ENCODE measurements around the gene RASL12.
"Not testable (repeated sequence)": the region's sequence is repeated elsewhere in the genome, so short reads cannot be mapped to it uniquely, and the experiment has no call there.

RASL12 gene

DNA sequence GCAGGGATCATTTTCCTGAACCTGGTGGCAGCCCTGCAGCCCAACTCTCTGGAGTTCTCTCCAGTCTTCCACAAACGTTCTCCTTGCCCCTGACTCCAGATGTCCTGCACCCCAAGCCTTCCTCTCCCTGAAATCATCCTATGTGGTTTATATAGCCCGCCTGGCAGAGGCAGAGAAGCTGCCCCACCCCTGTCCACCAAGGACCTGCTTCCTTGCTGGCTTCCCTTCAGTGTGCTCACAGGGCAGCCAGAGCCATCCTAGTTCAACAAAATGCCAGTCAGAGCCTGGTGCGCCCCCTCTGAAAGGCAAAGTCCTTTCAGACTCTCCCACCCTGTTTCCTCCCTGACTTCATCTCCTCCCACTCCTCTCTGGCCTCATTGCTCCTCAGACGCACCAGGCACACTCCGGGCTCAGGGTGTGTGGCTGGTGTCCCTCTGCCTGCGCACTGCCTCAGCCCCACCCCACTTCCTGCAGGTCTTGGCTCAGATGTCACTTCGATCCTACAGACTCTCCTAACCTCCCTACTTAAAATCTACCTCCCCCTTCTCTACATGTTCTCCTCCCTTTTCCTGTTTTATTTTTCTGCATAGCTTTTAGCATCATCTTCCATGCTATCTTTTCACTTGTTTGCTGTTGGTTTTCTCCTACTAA lies 14.6 kb upstream of the RASL12 start:
- no peak overlapping the region for H3K27ac ChIP-seq (ENCODE audit: low read depth, low read length)
- H3K36me3 ChIP-seq (ENCODE audit: insufficient read depth, low read length): no peaks in the 10 kb centered on the region
- 0 out of 2 replicates have a peak overlapping the region, but pooled peaks have one; percentile 9 for H3K9ac ChIP-seq (ENCODE audit: low read depth, low read length)
- peaks cover 42% of the 10 kb centered on the region for H3K4me1 ChIP-seq (ENCODE audit: insufficient read depth, low read length)
- 0 out of 2 replicates have a peak overlapping the region, but pooled peaks have one; percentile 7 for H3K4me3 ChIP-seq (ENCODE audit: low read length)
- 24% methylated on average over 7 of the region's 7 CpGs for WGBS
- H3K9me3 ChIP-seq (ENCODE audit: insufficient read depth, low read depth, low read length): no peaks in the 10 kb centered on the region
- H3K27me3 ChIP-seq (ENCODE audit: insufficient read depth, low read length): peaks cover 11% of the 10 kb centered on the region

DNA sequence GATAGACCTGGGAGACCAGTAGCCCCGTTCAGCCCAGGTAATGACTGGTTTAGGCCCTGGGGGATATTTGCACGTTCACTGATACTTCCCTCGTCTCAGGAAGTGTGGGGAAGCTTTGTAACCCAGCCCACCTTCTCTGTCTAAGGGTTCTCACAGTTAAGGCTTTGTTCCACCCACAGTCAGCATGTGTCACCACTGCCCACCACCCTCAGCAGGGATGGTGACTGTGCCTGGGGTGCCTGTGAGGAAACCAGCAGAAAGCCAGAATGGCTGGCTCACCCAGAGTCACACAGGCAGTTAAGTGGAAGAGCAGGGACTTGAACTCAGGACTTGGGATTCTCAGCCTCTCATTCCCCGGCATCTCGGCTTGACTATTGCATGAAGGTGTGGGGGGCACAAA lies 14.0 kb upstream of the RASL12 start:
- no peaks in the 10 kb centered on the region for H3K36me3 ChIP-seq (ENCODE audit: insufficient read depth, low read length)
- no peak overlapping the region for H3K27ac ChIP-seq (ENCODE audit: low read depth, low read length)
- H3K27me3 ChIP-seq (ENCODE audit: insufficient read depth, low read length): peaks cover 11% of the 10 kb centered on the region
- 82% methylated on average over 5 of the region's 5 CpGs for WGBS
- no peak overlapping the region for H3K4me3 ChIP-seq (ENCODE audit: low read length)
- H3K9ac ChIP-seq (ENCODE audit: low read depth, low read length): no peak overlapping the region
- H3K4me1 ChIP-seq (ENCODE audit: insufficient read depth, low read length): peaks cover 39% of the 10 kb centered on the region
- H3K9me3 ChIP-seq (ENCODE audit: insufficient read depth, low read depth, low read length): no peaks in the 10 kb centered on the region

DNA sequence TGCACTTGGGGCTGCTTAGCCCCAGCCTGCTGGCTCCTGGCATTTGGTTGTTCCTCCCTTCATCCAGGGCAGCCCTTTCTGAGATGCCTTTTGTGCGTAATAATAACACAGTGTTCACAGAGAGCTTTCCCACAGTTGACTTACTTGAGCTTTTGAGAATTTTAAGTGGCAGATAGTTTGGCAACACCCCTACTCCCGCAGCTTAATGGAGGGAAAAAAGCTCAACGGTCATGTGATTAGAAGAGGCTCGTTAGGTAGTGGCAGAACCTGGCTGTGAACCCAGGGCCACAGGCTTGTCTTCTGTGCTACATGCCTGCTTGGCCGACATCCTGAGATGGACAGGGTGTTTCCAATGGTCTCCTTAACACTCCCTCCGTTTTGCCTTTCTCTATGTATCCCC lies 13.5 kb upstream of the RASL12 start:
- Histone ChIP-seq H3K9ac (ENCODE audit: low read depth, low read length) (no peak overlapping the region), H3K27me3 (ENCODE audit: insufficient read depth, low read length) (peaks cover 11% of the 10 kb centered on the region), H3K4me3 (ENCODE audit: low read length) (no peak overlapping the region), H3K36me3 (ENCODE audit: insufficient read depth, low read length) (no peaks in the 10 kb centered on the region), H3K9me3 (ENCODE audit: insufficient read depth, low read depth, low read length) (no peaks in the 10 kb centered on the region), H3K27ac (ENCODE audit: low read depth, low read length) (no peak overlapping the region), H3K4me1 (ENCODE audit: insufficient read depth, low read length) (peaks cover 35% of the 10 kb centered on the region)
- 84% methylated on average over 6 of the region's 6 CpGs for WGBS

GRCh38 chr15:65079580-65079979 lies 11.8 kb upstream of the RASL12 start:
- H3K4me3 ChIP-seq (ENCODE audit: low read length): no peak overlapping the region
- H3K36me3 ChIP-seq (ENCODE audit: insufficient read depth, low read length): no peaks in the 10 kb centered on the region
- peaks cover 8% of the 10 kb centered on the region for H3K27me3 ChIP-seq (ENCODE audit: insufficient read depth, low read length)
- H3K9ac ChIP-seq (ENCODE audit: low read depth, low read length): no peak overlapping the region
- H3K4me1 ChIP-seq (ENCODE audit: insufficient read depth, low read length): peaks cover 32% of the 10 kb centered on the region
- H3K9me3 ChIP-seq (ENCODE audit: insufficient read depth, low read depth, low read length): no peaks in the 10 kb centered on the region
- 92% methylated on average over 5 of the region's 5 CpGs for WGBS
- no peak overlapping the region for H3K27ac ChIP-seq (ENCODE audit: low read depth, low read length)

DNA sequence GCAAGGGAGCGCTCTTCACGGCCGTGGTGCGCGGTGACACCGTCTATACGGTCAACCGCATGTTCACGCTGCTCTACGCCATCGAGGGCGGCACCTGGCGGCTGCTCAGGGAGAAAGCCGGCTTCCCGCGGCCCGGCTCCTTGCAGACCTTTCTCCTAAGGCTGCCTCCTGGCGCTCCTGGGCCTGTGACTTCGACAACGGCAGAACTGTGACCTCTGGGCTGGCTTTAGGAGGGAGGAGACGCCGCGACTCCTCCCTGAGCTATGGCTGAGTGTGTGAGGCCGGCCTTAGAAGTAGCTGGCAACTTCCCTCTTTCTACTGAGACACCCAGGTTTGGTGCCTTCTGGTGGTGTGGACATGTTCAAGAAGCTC lies 10.2 kb upstream of the RASL12 start:
- H3K9me3 ChIP-seq (ENCODE audit: insufficient read depth, low read depth, low read length): no peaks in the 10 kb centered on the region

DNA sequence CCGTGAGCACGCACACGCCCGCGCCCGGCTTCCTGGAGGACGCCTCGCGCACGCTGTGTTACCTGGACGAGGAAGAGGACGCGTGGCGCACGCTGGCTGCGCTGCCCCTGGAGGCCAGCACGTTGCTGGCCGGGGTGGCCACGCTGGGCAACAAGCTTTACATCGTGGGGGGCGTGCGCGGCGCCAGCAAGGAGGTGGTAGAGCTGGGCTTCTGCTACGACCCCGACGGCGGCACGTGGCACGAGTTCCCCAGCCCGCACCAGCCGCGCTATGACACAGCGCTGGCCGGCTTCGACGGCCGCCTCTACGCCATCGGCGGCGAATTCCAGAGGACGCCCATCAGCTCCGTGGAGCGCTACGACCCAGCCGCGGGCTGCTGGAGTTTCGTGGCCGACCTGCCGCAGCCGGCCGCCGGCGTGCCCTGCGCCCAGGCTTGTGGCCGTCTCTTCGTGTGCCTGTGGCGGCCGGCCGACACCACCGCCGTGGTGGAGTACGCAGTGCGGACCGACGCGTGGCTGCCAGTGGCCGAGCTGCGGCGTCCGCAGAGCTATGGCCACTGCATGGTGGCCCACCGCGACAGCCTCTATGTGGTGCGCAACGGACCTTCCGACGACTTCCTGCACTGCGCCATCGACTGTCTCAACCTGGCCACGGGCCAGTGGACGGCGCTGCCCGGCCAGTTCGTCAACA lies 9.6 kb upstream of the RASL12 start:
- 92% methylated on average over 85 of the region's 85 CpGs for WGBS
- no peak overlapping the region for H3K27ac ChIP-seq (ENCODE audit: low read depth, low read length)
- no peaks in the 10 kb centered on the region for H3K9me3 ChIP-seq (ENCODE audit: insufficient read depth, low read depth, low read length)
- no peak overlapping the region for H3K4me3 ChIP-seq (ENCODE audit: low read length)
- no peaks in the 10 kb centered on the region for H3K36me3 ChIP-seq (ENCODE audit: insufficient read depth, low read length)
- H3K9ac ChIP-seq (ENCODE audit: low read depth, low read length): no peak overlapping the region
- peaks cover 7% of the 10 kb centered on the region for H3K27me3 ChIP-seq (ENCODE audit: insufficient read depth, low read length)
- H3K4me1 ChIP-seq (ENCODE audit: insufficient read depth, low read length): peaks cover 11% of the 10 kb centered on the region

More for the DNA sequence above, 10.2 kb upstream of the RASL12 start:
- no peak overlapping the region for H3K27ac ChIP-seq (ENCODE audit: low read depth, low read length)
- no peak overlapping the region for H3K9ac ChIP-seq (ENCODE audit: low read depth, low read length)
- no peaks in the 10 kb centered on the region for H3K36me3 ChIP-seq (ENCODE audit: insufficient read depth, low read length)
- 58% methylated on average over 24 of the region's 24 CpGs for WGBS
- H3K4me1 ChIP-seq (ENCODE audit: insufficient read depth, low read length): peaks cover 16% of the 10 kb centered on the region
- peaks cover 7% of the 10 kb centered on the region for H3K27me3 ChIP-seq (ENCODE audit: insufficient read depth, low read length)
- H3K4me3 ChIP-seq (ENCODE audit: low read length): no peak overlapping the region

- 95% methylated on average over 73 of the region's 73 CpGs for WGBS
- no peaks in the 10 kb centered on the region for H3K9me3 ChIP-seq (ENCODE audit: insufficient read depth, low read depth, low read length)
- no peak within 1 kb of the TSS for H3K27ac ChIP-seq (ENCODE audit: low read depth, low read length)
- no peak within 1 kb of the TSS for H3K4me3 ChIP-seq (ENCODE audit: low read length)
- H3K36me3 ChIP-seq (ENCODE audit: insufficient read depth, low read length): no peaks in the 10 kb centered on the region
- H3K9ac ChIP-seq (ENCODE audit: low read depth, low read length): no peak within 1 kb of the TSS
- H3K27me3 ChIP-seq (ENCODE audit: insufficient read depth, low read length): peaks cover 4% of the 10 kb centered on the region
- H3K4me1 ChIP-seq (ENCODE audit: insufficient read depth, low read length): peaks cover 11% of the 10 kb centered on the region; the same call in 1 of the 2 replicates
Observed at GRCh38 chr15:65076486-65077290, 8.9 kb upstream of the RASL12 start, which contains the start of gene KBTBD13. Gene KBTBD13, plus strand, starts transcription at chr15:65076746. Its CDS starts 70 bp downstream, at chr15:65076816.

DNA sequence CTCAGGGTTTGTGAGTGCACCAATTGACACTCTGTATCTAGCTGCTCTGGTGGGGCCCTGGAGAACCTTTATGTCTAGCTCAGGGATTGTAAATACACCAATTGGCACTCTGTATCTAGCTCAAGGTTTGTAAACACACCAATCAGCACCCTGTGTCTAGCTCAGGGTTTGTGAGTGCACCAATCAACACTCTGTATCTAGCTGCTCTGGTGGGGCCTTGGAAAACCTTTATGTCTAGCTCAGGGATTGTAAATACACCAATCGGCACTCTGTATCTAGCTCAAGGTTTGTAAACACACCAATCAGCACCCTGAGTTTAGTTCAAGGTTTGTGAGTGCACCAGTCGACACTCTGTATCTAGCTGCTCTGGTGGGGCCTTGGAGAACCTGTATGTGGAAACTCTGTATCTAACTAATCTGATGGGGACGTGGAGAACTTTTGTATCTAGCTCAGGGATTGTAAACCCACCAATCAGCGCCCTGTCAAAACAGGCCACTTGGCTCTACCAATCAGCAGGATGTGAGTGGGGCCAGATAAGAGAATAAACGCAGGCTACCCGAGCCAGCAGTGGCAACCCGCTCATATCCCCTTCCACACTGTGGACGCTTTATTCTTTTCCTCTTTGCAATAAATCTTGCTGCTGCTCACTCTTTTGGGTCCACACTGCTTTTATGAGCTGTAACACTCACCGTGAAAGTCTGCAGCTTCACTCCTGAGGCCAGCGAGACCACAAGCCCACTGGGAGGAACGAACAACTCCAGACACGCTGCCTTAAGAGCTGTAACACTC lies 8.0 kb upstream of the RASL12 start:
- not testable (repeated sequence) for H3K9ac ChIP-seq (ENCODE audit: low read depth, low read length); H3K9me3 ChIP-seq (ENCODE audit: insufficient read depth, low read depth, low read length); H3K4me3 ChIP-seq (ENCODE audit: low read length); H3K27me3 ChIP-seq (ENCODE audit: insufficient read depth, low read length); H3K36me3 ChIP-seq (ENCODE audit: insufficient read depth, low read length); H3K27ac ChIP-seq (ENCODE audit: low read depth, low read length); H3K4me1 ChIP-seq (ENCODE audit: insufficient read depth, low read length)
- 94% methylated on average over 12 of the region's 12 CpGs for WGBS

DNA sequence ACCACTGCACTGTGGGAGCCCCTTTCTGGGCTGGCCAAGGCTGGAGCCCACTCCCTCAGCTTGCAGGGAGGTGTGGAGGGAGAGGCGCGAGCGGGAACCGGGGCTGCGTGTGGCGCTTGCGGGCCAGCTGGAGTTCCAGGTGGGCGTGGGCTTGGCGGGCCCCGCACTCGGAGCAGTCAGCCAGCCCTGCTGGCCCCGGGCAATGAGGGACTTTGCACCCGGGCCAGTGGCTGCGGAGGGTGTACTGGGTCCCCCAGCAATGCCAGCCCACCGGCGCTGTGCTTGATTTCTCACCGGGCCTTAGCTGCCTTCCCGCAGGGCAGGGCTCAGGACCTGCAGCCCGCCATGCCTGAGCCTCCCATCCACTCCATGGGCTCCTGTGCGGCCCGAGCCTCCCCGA lies 7.2 kb upstream of the RASL12 start:
- H3K9ac ChIP-seq (ENCODE audit: low read depth, low read length); H3K27ac ChIP-seq (ENCODE audit: low read depth, low read length); H3K4me3 ChIP-seq (ENCODE audit: low read length); H3K9me3 ChIP-seq (ENCODE audit: insufficient read depth, low read depth, low read length); H3K4me1 ChIP-seq (ENCODE audit: insufficient read depth, low read length); H3K27me3 ChIP-seq (ENCODE audit: insufficient read depth, low read length); H3K36me3 ChIP-seq (ENCODE audit: insufficient read depth, low read length): not testable (repeated sequence)
- 95% methylated on average over 22 of the region's 22 CpGs for WGBS

GRCh38 chr15:65072617-65073016 lies 4.8 kb upstream of the RASL12 start:
- Histone ChIP-seq H3K4me3 (ENCODE audit: low read length) (no peak overlapping the region), H3K27me3 (ENCODE audit: insufficient read depth, low read length) (no peaks in the 10 kb centered on the region; the same call in 1 of the 2 replicates), H3K27ac (ENCODE audit: low read depth, low read length) (no peak overlapping the region), H3K9ac (ENCODE audit: low read depth, low read length) (no peak overlapping the region), H3K4me1 (ENCODE audit: insufficient read depth, low read length) (peaks cover 12% of the 10 kb centered on the region), H3K36me3 (ENCODE audit: insufficient read depth, low read length) (no peaks in the 10 kb centered on the region), H3K9me3 (ENCODE audit: insufficient read depth, low read depth, low read length) (no peaks in the 10 kb centered on the region)
- 92% methylated on average over 3 of the region's 3 CpGs for WGBS
